Hepatocyte (in vitro differentiated cells): ENCODE data around the gene OBP2B. TPM values are rescaled to one million over a fixed set of nuclear protein-coding genes. Genes with fewer than 3 reads are reported as not detected.

ENCODE experiments used
- DNase-seq: peaks from one replicate; pipeline ENCODE4 v3.0.0-alpha.2; 2016; ENCODE audit warnings: low spot score
- H2AFZ ChIP-seq: fragments of 200-600 bp; sonication (generic); 2 replicates; pipeline ENCODE4 v1.6.0; 2016; ENCODE audit warnings: antibody characterized with exemption, mild to moderate bottlenecking
- H3K27ac ChIP-seq: fragments of 200-600 bp; sonication (generic); 2 replicates; pipeline ENCODE4 v1.5.1; 2016; ENCODE audit warnings: mild to moderate bottlenecking
- H3K27me3 ChIP-seq: fragments of 200-600 bp; sonication (generic); 2 replicates; pipeline ENCODE4 v1.6.1; 2016
- H3K36me3 ChIP-seq: fragments of 200-600 bp; sonication (generic); replicated peaks from 2 replicates; pipeline ENCODE4 v1.5.1; 2016; ENCODE audit warnings: low read depth; ENCODE audit not compliant: insufficient read depth
- H3K4me1 ChIP-seq: fragments of 200-600 bp; sonication (generic); 2 replicates; pipeline ENCODE4 v1.5.1; 2016; ENCODE audit warnings: mild to moderate bottlenecking, moderate library complexity; ENCODE audit not compliant: insufficient read depth
- H3K4me2 ChIP-seq: fragments of 200-600 bp; sonication (generic); 2 replicates; pipeline ENCODE4 v1.6.0; 2016
- H3K4me3 ChIP-seq: fragments of 200-600 bp; sonication (generic); 2 replicates; pipeline ENCODE4 v1.5.1; 2016; ENCODE audit warnings: mild to moderate bottlenecking
- H3K79me2 ChIP-seq: fragments of 200-600 bp; sonication (generic); 2 replicates; pipeline ENCODE4 v1.6.0; 2017; ENCODE audit warnings: mild to moderate bottlenecking
- H3K9me2 ChIP-seq: fragments of 200-600 bp; sonication (generic); replicated peaks from 2 replicates; pipeline ENCODE4 v1.6.0; 2017; ENCODE audit warnings: mild to moderate bottlenecking; ENCODE audit not compliant: insufficient read depth
- H3K9me3 ChIP-seq: fragments of 200-600 bp; sonication (generic); 2 replicates; pipeline ENCODE4 v1.5.1; 2016; ENCODE audit warnings: low read depth, mild to moderate bottlenecking
- H4K20me1 ChIP-seq: fragments of 200-600 bp; sonication (generic); 2 replicates; pipeline ENCODE4 v1.6.0; 2016; ENCODE audit warnings: mild to moderate bottlenecking; ENCODE audit not compliant: insufficient read depth, poor library complexity, severe bottlenecking
- EZH2 ChIP-seq: fragments of 200-600 bp; sonication (generic); IDR thresholded peaks from 2 replicates; pipeline ENCODE4 v1.6.1; 2016; ENCODE audit warnings: antibody characterized with exemption, mild to moderate bottlenecking, borderline replicate concordance
- EZH2phosphoT487 ChIP-seq: fragments of 200-600 bp; sonication (generic); IDR thresholded peaks from one replicate; pipeline ENCODE4 v1.6.1; 2018; ENCODE audit warnings: antibody characterized with exemption, mild to moderate bottlenecking, low read depth, moderate library complexity; ENCODE audit not compliant: unreplicated experiment, severe bottlenecking
- WGBS: methylation state at CpG from one replicate; pipeline ENCODE4 v1.1.6; 2016; ENCODE audit warnings: low lambda C conversion rate; ENCODE audit errors: missing lambda C conversion rate; 5-methylcytosine and 5-hydroxymethylcytosine counted together
- polyA plus RNA-seq: library from polyadenylated mRNA; unstranded; fragments of >200 nt; fragmentation: Nextera tagmentation; extraction: Ambion mirVana; gene quantifications from 2 replicates; pipeline ENCODE4 v1.2.1, GENCODE V29; 2016
- total RNA-seq: library from RNA; depleted of rRNA; stranded (reverse); fragments of >200 nt; gene quantifications from 2 replicates; pipeline ENCODE4 v1.2.3, GENCODE V29; 2014
- TF ChIP-seq, protein P1 (sequence below): fragments of 200-600 bp; sonication (generic); IDR thresholded peaks from 2 replicates; pipeline ENCODE4 v1.5.1; 2016; ENCODE audit warnings: antibody characterized with exemption, mild to moderate bottlenecking; ENCODE audit not compliant: poor library complexity

The OBP2B gene
- total and polyA plus RNA-seq, 2 experiments from 2014 or later, result not detected

GRCh38 chr9:133246991-133247390 lies 37.9 kb upstream of the OBP2B start:
- Histone ChIP-seq H3K27ac (no peak overlapping the region), H3K4me3 (no peak overlapping the region), H3K36me3 (no peaks in the 10 kb centered on the region), H3K79me2 (no peaks in the 10 kb centered on the region), H3K4me2 (no peak overlapping the region), H3K9me3 (no peaks in the 10 kb centered on the region), H4K20me1 (no peaks in the 10 kb centered on the region), H3K9me2 (no peaks in the 10 kb centered on the region), H3K27me3 (no peaks in the 10 kb centered on the region), H2AFZ (no peak overlapping the region), H3K4me1 (peaks cover 23% of the 10 kb centered on the region)
- WGBS, result 96% methylated on average over 6 of the region's 6 CpGs
- TF ChIP-seq, protein P1, sequence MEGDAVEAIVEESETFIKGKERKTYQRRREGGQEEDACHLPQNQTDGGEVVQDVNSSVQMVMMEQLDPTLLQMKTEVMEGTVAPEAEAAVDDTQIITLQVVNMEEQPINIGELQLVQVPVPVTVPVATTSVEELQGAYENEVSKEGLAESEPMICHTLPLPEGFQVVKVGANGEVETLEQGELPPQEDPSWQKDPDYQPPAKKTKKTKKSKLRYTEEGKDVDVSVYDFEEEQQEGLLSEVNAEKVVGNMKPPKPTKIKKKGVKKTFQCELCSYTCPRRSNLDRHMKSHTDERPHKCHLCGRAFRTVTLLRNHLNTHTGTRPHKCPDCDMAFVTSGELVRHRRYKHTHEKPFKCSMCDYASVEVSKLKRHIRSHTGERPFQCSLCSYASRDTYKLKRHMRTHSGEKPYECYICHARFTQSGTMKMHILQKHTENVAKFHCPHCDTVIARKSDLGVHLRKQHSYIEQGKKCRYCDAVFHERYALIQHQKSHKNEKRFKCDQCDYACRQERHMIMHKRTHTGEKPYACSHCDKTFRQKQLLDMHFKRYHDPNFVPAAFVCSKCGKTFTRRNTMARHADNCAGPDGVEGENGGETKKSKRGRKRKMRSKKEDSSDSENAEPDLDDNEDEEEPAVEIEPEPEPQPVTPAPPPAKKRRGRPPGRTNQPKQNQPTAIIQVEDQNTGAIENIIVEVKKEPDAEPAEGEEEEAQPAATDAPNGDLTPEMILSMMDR, result no peak
- TF ChIP-seq EZH2phosphoT487, result no peak
- TF ChIP-seq EZH2, result no peak
- DNase-seq, result no peak

GRCh38 chr9:133246562-133246961 lies 37.5 kb upstream of the OBP2B start:
- no peaks in the 10 kb centered on the region for H3K9me2 ChIP-seq
- DNase-seq, result no peak
- H4K20me1 ChIP-seq, result no peaks in the 10 kb centered on the region
- H3K4me3 ChIP-seq, result no peak overlapping the region
- H2AFZ ChIP-seq, result no peak overlapping the region
- no peaks in the 10 kb centered on the region for H3K27me3 ChIP-seq
- H3K9me3 ChIP-seq, result no peaks in the 10 kb centered on the region
- TF ChIP-seq EZH2 (no peak), EZH2phosphoT487 (no peak)
- TF ChIP-seq, protein P1, result no peak
- H3K4me2 ChIP-seq, result no peak overlapping the region
- 88% methylated on average over 16 of the region's 16 CpGs for WGBS
- no peaks in the 10 kb centered on the region for H3K36me3 ChIP-seq
- H3K27ac ChIP-seq, result no peak overlapping the region
- peaks cover 19% of the 10 kb centered on the region for H3K4me1 ChIP-seq
- H3K79me2 ChIP-seq, result no peaks in the 10 kb centered on the region

DNA sequence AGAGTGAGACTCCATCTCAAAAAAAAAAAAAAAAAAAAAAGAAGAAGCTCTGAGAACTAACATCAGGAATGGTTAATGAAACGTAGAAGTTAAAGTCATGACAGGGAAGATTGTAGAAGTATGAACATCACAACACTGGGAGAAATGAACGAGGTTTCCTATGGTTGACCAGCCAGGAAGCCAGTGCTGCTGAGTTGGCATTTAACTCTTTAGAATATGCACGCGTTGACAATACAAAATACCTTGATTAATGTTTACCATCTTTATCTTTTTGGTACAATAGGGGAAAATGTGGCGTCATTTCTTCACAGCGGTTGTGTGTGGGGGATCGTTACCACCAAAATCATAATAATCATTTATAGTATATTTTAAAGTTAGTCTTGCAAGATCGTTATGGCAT lies 33.9 kb upstream of the OBP2B start:
- H3K27me3 ChIP-seq, result no peaks in the 10 kb centered on the region
- H3K4me3 ChIP-seq, result no peak overlapping the region
- no peak overlapping the region for H2AFZ ChIP-seq
- no peaks in the 10 kb centered on the region for H4K20me1 ChIP-seq
- H3K79me2 ChIP-seq, result no peaks in the 10 kb centered on the region
- H3K4me1 ChIP-seq, result peaks cover 11% of the 10 kb centered on the region
- no peak overlapping the region for H3K27ac ChIP-seq
- H3K9me2 ChIP-seq, result no peaks in the 10 kb centered on the region
- no peak overlapping the region for H3K4me2 ChIP-seq
- H3K9me3 ChIP-seq, result no peaks in the 10 kb centered on the region
- no peaks in the 10 kb centered on the region for H3K36me3 ChIP-seq
- no peak for DNase-seq
- WGBS, result 88% methylated on average over 8 of the region's 8 CpGs
- TF ChIP-seq, protein P1, result no peak
- TF ChIP-seq EZH2, result no peak

DNA sequence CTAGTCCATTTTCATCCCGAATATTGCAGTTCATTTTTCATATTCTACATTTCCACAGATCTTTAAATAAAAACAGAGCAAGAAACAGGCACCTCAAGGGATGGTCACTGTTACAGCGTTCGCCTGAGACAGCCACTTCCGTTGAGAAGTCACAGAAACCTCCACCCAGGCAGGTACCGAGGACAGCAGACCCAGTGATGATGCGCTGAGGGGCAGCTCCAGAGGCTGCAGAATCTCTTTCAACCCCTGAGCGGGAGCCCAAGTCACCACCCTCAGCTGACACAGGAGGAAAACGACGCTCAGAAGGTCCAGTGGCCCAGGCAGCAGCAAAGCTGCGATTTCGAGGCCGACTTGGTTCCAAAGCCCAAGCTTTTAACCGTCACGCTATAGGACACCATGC lies 33.2 kb upstream of the OBP2B start:
- H3K27ac ChIP-seq, result no peak overlapping the region
- TF ChIP-seq EZH2phosphoT487, result no peak
- no peak for TF ChIP-seq EZH2
- TF ChIP-seq, protein P1, result no peak
- no peaks in the 10 kb centered on the region for H3K36me3 ChIP-seq
- no peak overlapping the region for H3K4me3 ChIP-seq
- no peaks in the 10 kb centered on the region for H3K9me3 ChIP-seq
- no peak overlapping the region for H3K4me2 ChIP-seq
- H3K9me2 ChIP-seq, result no peaks in the 10 kb centered on the region
- no peaks in the 10 kb centered on the region for H4K20me1 ChIP-seq
- no peaks in the 10 kb centered on the region for H3K79me2 ChIP-seq
- peaks cover 11% of the 10 kb centered on the region for H3K4me1 ChIP-seq
- WGBS, result 91% methylated on average over 14 of the region's 14 CpGs
- no peak overlapping the region for H2AFZ ChIP-seq
- H3K27me3 ChIP-seq, result no peaks in the 10 kb centered on the region
- DNase-seq, result no peak
